GM20000 (cell line): ENCODE measurements around the gene C11orf86.

Source experiments
- DNase-seq: peaks from one replicate; pipeline ENCODE4 v3.0.0; 2012; ENCODE audit warnings: low spot score
- CTCF ChIP-seq: IDR thresholded peaks from 2 replicates; pipeline ENCODE4 v1.5.1; 2012; ENCODE audit warnings: mild to moderate bottlenecking, control low read depth; ENCODE audit errors: extremely low read depth, missing control alignments

C11orf86 gene, protein sequence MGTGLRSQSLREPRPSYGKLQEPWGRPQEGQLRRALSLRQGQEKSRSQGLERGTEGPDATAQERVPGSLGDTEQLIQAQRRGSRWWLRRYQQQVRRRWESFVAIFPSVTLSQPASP

GRCh38 chr11:66974724-66975404 lies at the start of gene C11orf86:
C11orf86 (plus strand) TSS chr11:66975304; CDS start chr11:66975363, 59 bp downstream.
- TF ChIP-seq CTCF: no peak
- DNase-seq: no peak

GRCh38 chr11:66929753-66930152 lies 45.4 kb upstream of the C11orf86 start:
- no peak for DNase-seq
- no peak for TF ChIP-seq CTCF

- no peak for TF ChIP-seq CTCF
- no peak for DNase-seq
Observed at GRCh38 chr11:66932543-66932942, 42.6 kb upstream of the C11orf86 start.

GRCh38 chr11:66933531-66933930 lies 41.6 kb upstream of the C11orf86 start:
- DNase-seq: no peak
- TF ChIP-seq CTCF: no peak

DNA sequence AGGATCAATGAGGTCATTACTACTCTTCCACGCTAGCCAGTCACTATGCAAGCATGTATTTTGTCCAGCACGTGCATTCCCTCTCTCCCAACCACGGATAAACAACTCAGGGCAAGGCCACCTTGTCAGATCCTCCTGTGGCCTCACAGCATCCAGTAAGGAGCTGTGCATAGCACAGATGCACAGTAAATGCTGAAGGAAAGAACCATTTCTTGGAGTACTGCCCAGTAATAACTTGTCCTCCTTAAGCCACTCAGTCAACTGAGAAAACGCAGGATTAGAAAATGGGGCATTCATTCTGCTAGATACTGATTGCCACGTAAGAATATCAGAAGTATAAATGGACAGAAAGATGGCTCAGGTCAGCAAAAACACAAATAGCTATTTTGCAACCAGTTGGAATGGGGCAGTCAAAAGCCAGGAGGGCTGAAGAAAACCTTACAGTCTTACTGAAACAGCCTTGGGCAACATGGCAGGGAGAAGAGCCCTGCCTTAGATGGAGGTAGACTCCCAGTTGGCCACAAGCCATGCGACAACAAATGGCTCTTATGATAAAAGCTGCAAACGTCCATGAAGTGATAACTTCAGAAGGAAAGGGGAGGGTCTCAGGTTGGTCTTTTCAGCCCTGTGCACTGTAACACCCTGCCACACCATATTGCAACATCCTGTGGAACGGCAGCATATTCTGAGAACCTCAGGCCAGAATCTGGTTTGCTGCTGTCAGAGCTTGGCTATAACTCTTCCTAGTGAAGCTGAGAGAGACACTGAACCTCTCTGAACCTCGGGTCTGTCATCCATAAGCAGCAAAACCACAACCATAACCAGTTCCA lies 39.9 kb upstream of the C11orf86 start:
- no peak for TF ChIP-seq CTCF
- DNase-seq: no peak

GRCh38 chr11:66936311-66936711 lies 38.8 kb upstream of the C11orf86 start:
- DNase-seq: no peak
- TF ChIP-seq CTCF: no peak

GRCh38 chr11:66937193-66937733 lies 37.8 kb upstream of the C11orf86 start:
- no peak for TF ChIP-seq CTCF

More at GRCh38 chr11:66937193-66937733, 37.8 kb upstream of the C11orf86 start:
- DNase-seq: no peak
